GM19467 (cell line): ENCODE measurements around the gene LRRC8C.

Source experiments
- ATAC-seq: cut with Tn5 transposase; IDR thresholded peaks from one replicate; pipeline ENCODE4 v1.9.1; 2021; ENCODE audit warnings: mild to moderate bottlenecking, moderate library complexity; ENCODE audit not compliant: unreplicated experiment

The LRRC8C gene

GRCh38 chr1:89670163-89670562, 37.2 kb downstream of the LRRC8C start:
- peak; percentile 99 for ATAC-seq

DNA sequence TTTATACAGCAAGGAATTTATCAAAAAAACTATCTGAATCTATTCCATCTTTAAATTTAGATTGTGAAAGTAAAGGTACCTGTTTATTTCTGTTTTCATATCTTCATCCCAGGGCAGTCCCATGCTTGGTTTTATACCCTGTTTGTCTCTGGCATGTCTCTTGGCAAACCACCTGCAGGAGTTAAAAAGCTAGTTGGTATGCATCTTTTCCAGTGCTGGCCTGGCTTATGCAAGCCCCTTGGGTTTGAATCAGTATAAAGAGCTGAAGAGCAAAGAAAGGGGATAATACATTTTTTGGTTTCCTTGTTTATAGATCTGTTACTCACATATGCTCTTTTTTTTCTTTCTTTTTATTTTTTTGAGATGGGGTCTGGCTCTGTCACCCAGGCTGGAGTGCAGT, 37.8 kb downstream of the LRRC8C start:
- ATAC-seq, result no peak

DNA sequence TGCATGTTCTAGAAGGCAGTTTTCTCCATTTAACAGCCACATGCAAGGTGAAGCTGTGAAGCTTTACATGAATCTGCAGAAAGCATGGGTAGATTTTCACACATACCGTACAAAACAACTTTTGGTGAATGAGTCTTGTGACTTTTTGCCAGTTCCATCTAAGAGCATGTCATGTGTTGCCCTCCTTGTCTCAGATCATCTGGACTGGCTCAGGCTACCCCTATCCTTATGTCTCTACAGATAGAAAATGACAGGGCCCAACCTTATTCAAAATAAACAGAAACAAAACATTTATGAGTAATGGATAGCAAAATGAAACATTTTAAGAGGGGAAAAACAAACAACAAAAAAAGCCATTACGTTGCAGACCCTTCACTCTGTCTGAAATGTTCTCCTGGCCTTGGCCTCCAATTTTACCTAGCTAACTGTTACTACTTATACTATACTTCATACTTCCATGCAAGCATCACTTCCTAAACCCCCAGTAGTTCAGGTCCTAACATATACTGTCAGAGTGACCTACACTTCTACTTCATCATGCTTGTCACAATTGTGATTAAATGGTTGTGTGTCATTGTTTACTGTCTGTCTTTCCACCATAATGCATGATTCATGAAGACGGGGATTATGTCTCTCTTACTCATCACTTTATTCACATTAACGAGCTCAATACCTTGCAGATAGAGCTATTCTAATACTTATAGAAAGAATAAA, 39.0 kb downstream of the LRRC8C start:
- ATAC-seq, result no peak

- ATAC-seq, result no peak
Observed at GRCh38 chr1:89672489-89673183, 39.7 kb downstream of the LRRC8C start.

- no peak for ATAC-seq
Observed at GRCh38 chr1:89673251-89673650, 40.3 kb downstream of the LRRC8C start.

DNA sequence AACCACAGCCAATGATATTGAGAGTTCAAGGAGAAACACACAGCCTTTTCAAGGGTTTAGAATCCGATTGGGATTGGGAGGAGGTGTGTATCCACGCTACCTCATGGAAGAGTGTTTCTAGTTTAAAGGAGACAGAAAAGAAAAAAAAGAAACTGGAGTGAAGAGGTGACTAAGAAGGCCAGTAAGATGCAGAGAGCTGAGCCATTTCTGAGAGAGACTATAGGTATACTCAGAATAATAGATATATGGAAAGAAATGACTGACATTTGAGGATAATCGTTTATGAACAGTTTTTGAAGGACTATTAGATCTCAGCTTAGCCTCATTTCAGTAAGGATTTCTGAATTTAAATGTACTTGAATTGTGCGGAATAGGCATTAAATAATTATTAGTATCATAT, 42.8 kb downstream of the LRRC8C start:
- no peak for ATAC-seq

- ATAC-seq, result no peak
Observed at GRCh38 chr1:89681045-89681729, 48.3 kb downstream of the LRRC8C start.

DNA sequence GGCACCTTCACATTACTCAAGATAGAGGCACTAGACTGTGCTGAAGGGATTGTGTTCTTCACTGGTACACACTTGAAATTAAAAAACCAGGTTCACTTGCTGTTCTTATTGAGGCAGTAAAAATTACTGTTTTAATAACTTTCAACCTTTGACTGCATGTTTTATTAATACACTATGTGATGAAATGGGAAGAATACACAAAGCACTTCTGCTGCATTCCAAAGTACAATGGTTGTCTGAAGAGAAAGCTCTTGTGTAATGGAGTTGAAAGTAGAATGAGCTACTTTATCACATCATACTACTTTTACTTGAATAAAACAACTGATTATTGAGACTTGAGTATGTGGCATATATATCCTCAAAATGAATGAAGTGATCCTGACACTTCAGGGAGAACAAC, 49.7 kb downstream of the LRRC8C start:
- ATAC-seq, result no peak

GRCh38 chr1:89685461-89685860, 52.5 kb downstream of the LRRC8C start:
- ATAC-seq, result no peak

DNA sequence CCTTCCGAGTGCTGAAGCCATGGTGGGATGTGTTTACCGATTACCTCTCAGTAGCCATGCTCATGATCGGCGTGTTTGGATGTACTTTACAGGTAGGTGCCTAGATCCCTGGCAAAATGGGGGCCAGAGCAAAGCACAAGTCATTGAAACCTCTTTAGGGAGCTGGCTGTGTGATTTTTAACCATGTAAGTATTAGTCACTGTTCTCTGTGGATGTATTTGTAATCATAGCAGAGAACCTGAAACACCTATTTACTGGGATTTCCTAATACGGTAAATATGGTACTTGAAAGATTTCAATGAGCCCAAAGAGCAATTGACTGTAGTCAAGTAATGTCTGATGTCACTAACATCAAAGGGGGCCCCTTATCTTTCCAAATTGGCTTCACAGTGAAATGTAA, 53.6 kb downstream of the LRRC8C start:
- no peak for ATAC-seq

GRCh38 chr1:89687254-89687653, 54.3 kb downstream of the LRRC8C start:
- no peak for ATAC-seq

GRCh38 chr1:89688607-89689006, 55.7 kb downstream of the LRRC8C start:
- no peak for ATAC-seq

DNA sequence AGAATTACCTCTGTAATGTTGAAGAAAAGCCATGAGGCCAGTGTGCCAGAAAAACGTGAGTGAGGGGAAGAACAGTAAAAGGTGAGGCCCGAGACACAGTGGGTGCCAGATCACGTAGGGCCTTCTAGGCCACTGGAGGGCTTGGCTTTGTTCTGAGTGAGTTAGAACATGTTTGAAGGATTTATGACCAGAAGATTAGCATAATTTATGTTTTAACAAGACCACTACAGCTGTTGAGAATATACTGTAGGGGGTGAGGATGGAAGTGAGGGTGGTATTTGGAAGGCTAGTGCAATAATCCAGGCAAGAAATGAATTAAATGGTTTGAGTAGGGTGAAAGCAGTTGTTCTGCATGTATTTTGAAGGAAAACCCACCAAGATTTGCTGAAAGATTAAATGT, 56.3 kb downstream of the LRRC8C start:
- ATAC-seq, result no peak

- no peak for ATAC-seq
Observed at GRCh38 chr1:89690595-89690994, 57.7 kb downstream of the LRRC8C start.

- ATAC-seq, result no peak
Observed at GRCh38 chr1:89692601-89693521, 59.9 kb downstream of the LRRC8C start.

- ATAC-seq, result no peak
Observed at GRCh38 chr1:89695847-89696246, 62.9 kb downstream of the LRRC8C start.

DNA sequence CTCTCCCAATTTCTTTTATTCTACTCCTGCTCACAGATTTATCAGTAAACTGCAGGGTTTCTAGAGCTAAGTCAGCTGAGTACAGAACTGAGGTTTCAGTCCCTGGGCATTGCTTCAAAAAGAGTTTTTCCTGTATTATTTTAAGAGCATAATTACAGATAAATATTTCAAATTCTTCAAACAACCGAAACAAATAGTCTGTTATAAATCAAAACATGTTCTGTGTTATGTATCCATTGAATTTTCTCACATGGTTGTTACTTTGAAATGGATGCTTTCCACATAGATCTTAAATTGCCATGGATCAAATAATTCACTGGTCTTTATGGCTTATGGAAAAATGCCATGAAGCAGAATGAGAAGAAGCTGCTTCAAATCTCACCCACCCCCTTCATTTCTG, 64.5 kb downstream of the LRRC8C start:
- ATAC-seq, result no peak

DNA sequence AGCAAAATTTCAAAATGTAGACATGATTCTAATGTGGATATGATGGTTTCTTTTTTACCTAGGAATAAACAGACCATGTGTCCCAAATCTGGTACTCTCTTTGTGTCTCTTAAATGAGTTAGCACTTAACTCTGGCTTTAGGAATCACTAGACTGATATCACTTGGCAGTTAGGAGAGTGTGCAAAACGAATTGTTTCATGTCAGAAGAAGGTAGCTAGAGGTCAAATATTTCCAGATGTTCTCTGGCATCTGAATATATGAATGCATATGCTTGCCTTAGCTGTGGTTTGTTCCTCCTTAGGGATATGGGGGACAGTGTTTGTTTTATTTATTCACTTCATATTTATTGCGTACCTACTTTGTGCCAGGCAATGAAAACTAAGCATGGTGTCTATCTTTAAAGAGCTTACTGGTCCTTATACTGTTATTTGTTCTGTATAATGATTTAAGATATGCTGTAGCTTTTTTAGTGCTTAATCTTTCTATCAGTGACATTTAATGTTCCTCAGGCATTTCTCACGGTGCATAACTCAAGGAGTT, 65.2 kb downstream of the LRRC8C start:
- no peak for ATAC-seq

- no peak for ATAC-seq
Observed at GRCh38 chr1:89698624-89699023, 65.7 kb downstream of the LRRC8C start.

GRCh38 chr1:89699451-89699986, 66.6 kb downstream of the LRRC8C start:
- ATAC-seq, result no peak
